GM12891 (cell line): ENCODE measurements around the gene HBEGF.

Experiments
- PAX5 ChIP-seq: IDR thresholded peaks from 2 replicates; pipeline ENCODE4 v1.6.1; 2011; ENCODE audit warnings: low read length, moderate library complexity, mild to moderate bottlenecking; ENCODE audit not compliant: insufficient read depth, severe bottlenecking
- POLR2A ChIP-seq: IDR thresholded peaks from 2 replicates; pipeline ENCODE4 v1.6.1; 2011; ENCODE audit warnings: low read depth, low read length, control low read depth
- POLR2AphosphoS5 ChIP-seq: IDR thresholded peaks from 2 replicates; pipeline ENCODE4 v1.6.1; 2011; ENCODE audit warnings: low read depth, low read length, control low read depth
- POU2F2 ChIP-seq: IDR thresholded peaks from 2 replicates; pipeline ENCODE4 v1.6.1; 2011; ENCODE audit warnings: low read depth, mild to moderate bottlenecking, control low read depth, low read length, moderate library complexity
- SPI1 ChIP-seq: IDR thresholded peaks from 2 replicates; pipeline ENCODE4 v1.6.1; 2011; ENCODE audit warnings: low read depth, low read length, control low read depth
- TAF1 ChIP-seq: IDR thresholded peaks from 2 replicates; pipeline ENCODE4 v1.6.1; 2011; ENCODE audit warnings: low read depth, low read length, control low read depth

GRCh38 chr5:140297283-140297682 is 49.1 kb downstream of the HBEGF start:
- no peak for TF ChIP-seq POLR2AphosphoS5
- TF ChIP-seq POLR2A: no peak
- no peak for TF ChIP-seq TAF1
- TF ChIP-seq PAX5: no peak
- TF ChIP-seq POU2F2: no peak
- TF ChIP-seq SPI1: no peak
